Upper lobe of right lung (tissue), 1 donor: Measurements from ENCODE around the gene TTN. TPM values are rescaled to one million over a fixed set of nuclear protein-coding genes. Genes with fewer than 3 reads are reported as not detected.

Experiments used
- ATAC-seq: fragments of 200-7000 bp; cut with Tn5 transposase; one replicate; pipeline ENCODE4 v1.9.1; 2020; ENCODE audit warnings: mild to moderate bottlenecking, moderate library complexity
- DNase-seq: peaks from one replicate; pipeline ENCODE4 v3.0.0-alpha.2; 2020
- H3K27ac ChIP-seq: fragments of 200-600 bp; one replicate; pipeline ENCODE4 v1.8.0; 2022
- H3K27me3 ChIP-seq: fragments of 200-600 bp; one replicate; pipeline ENCODE4 v1.8.0; 2022; ENCODE audit warnings: mild to moderate bottlenecking
- H3K36me3 ChIP-seq: fragments of 200-600 bp; one replicate; pipeline ENCODE4 v1.8.0; 2022
- H3K4me1 ChIP-seq: fragments of 200-600 bp; one replicate; pipeline ENCODE4 v1.8.0; 2022
- H3K4me3 ChIP-seq: fragments of 200-600 bp; one replicate; pipeline ENCODE4 v1.8.0; 2022; ENCODE audit warnings: mild to moderate bottlenecking
- H3K9me3 ChIP-seq: fragments of 200-600 bp; one replicate; pipeline ENCODE4 v1.8.0; 2022
- CTCF ChIP-seq: fragments of 200-600 bp; IDR thresholded peaks from one replicate; pipeline ENCODE4 v1.8.0; 2022; ENCODE audit warnings: antibody characterized with exemption
- intact Hi-C: fragments of 100-400 bp; cut with DNase I; formaldehyde crosslinking; loops from one replicate; pipeline ENCODE4 v1.11.0; 2022
- total RNA-seq: library from RNA; stranded (reverse); fragmentation: NEBNext Ultra II Directional; extraction: Animal tissue kit (Norgen Biotek cat#: 25700); gene quantifications from one replicate; pipeline ENCODE4 v1.2.1, GENCODE V29; 2021
- donor health status: DM: no; HTN: yes; CAD: no; lungs with severe emphysema.

The TTN gene
- total RNA-seq, 1 donor from 2014 or later: 19.6 TPM

- intact Hi-C loops: loop anchor here (10.0 kb wide), 1 partner anchor 115 kb away; no protein-coding TSS in a partner anchor
- TF ChIP-seq CTCF: no peak
- Histone ChIP-seq H3K9me3 (no peaks in the 10 kb centered on the region), H3K27ac (no peak overlapping the region), H3K27me3 (no peaks in the 10 kb centered on the region), H3K4me1 (no peaks in the 10 kb centered on the region), H3K36me3 (no peaks in the 10 kb centered on the region), H3K4me3 (no peak overlapping the region)
- DNase-seq (no peak), ATAC-seq (no peak)
Observed at GRCh38 chr2:178799305-178799704, 7.9 kb downstream of the TTN start.

GRCh38 chr2:178796079-178796677 lies 11.0 kb downstream of the TTN start:
- Histone ChIP-seq H3K36me3 (no peaks in the 10 kb centered on the region), H3K27me3 (no peaks in the 10 kb centered on the region), H3K4me3 (no peak overlapping the region), H3K27ac (no peak overlapping the region), H3K9me3 (no peaks in the 10 kb centered on the region), H3K4me1 (no peaks in the 10 kb centered on the region)
- no peak for ATAC-seq
- peak; percentile 63 for TF ChIP-seq CTCF
- intact Hi-C loops: loop anchor here (10.0 kb wide), 1 partner anchor 119 kb away; no protein-coding TSS in a partner anchor
- no peak for DNase-seq

GRCh38 chr2:178787934-178788333 lies 19.3 kb downstream of the TTN start:
- TF ChIP-seq CTCF: no peak
- DNase-seq (no peak), ATAC-seq (no peak)
- Histone ChIP-seq H3K4me1 (no peaks in the 10 kb centered on the region), H3K27ac (no peak overlapping the region), H3K9me3 (no peaks in the 10 kb centered on the region), H3K4me3 (no peak overlapping the region), H3K36me3 (no peaks in the 10 kb centered on the region), H3K27me3 (no peaks in the 10 kb centered on the region)
- intact Hi-C loops: no loop called here

GRCh38 chr2:178787155-178787554 lies 20.1 kb downstream of the TTN start:
- H3K4me1 ChIP-seq: no peaks in the 10 kb centered on the region
- DNase-seq (no peak), ATAC-seq (no peak)
- intact Hi-C loops: no loop called here
- no peak overlapping the region for H3K27ac ChIP-seq
- H3K9me3 ChIP-seq: no peaks in the 10 kb centered on the region
- H3K27me3 ChIP-seq: no peaks in the 10 kb centered on the region
- TF ChIP-seq CTCF: no peak
- no peaks in the 10 kb centered on the region for H3K36me3 ChIP-seq
- H3K4me3 ChIP-seq: no peak overlapping the region

GRCh38 chr2:178783889-178784288 lies 23.3 kb downstream of the TTN start:
- Histone ChIP-seq H3K9me3 (no peaks in the 10 kb centered on the region), H3K27me3 (no peaks in the 10 kb centered on the region), H3K4me3 (no peak overlapping the region), H3K4me1 (no peaks in the 10 kb centered on the region), H3K27ac (no peak overlapping the region), H3K36me3 (no peaks in the 10 kb centered on the region)
- ATAC-seq: no peak
- DNase-seq: no peak
- TF ChIP-seq CTCF: no peak
- intact Hi-C loops: no loop called here

- no peak overlapping the region for H3K27ac ChIP-seq
- TF ChIP-seq CTCF: no peak
- DNase-seq: no peak
- H3K27me3 ChIP-seq: no peaks in the 10 kb centered on the region
- no peak overlapping the region for H3K4me3 ChIP-seq
- H3K36me3 ChIP-seq: no peaks in the 10 kb centered on the region
- H3K9me3 ChIP-seq: no peaks in the 10 kb centered on the region
- no peaks in the 10 kb centered on the region for H3K4me1 ChIP-seq
- intact Hi-C loops: no loop called here
- ATAC-seq: no peak
Observed at GRCh38 chr2:178782236-178782635, 25.0 kb downstream of the TTN start.
